ENCODE data around the gene CPB2.

DNA sequence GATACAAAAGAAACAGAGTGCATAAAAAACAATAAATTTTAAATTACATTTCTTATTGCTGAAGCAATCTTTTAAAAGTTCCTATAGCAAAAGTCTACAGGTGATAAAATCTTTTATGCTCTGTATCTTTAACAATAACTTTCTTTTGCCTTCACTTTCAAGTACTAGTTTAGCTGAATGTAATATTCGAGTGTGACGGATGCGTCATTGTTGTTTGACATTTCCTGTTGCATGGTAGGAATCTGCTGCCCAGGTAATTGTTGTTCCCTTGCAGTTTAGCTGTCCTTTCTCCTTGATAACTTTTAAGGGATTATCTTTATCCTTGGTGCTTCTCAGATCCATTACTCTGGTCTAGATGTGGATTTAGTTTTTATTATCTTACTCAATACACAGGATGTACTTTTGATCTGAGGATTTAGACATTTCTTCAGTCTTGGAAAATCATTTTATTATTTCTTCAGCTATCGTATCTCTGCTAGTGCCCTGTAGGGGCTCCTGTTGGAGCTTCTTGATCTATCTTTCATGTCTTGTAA is 2.1 kb upstream of the CPB2 start:
- TF ChIP-seq CTCF (IDR thresholded peaks at IDR 0.05; ENCODE audit: borderline replicate concordance, extremely low read depth, low read length, poor library complexity, severe bottlenecking) (no peak), EZH2 (IDR thresholded peaks at IDR 0.05; ENCODE audit: borderline replicate concordance, low read depth, low read length, severe bottlenecking) (no peak)

Data from DND-41 (cell line).